SK-N-MC (cell line): ENCODE data around the gene HEG1.

ENCODE experiments used
- EZH2 ChIP-seq: fragments of 200-600 bp; sonication (generic); IDR thresholded peaks from one replicate; pipeline ENCODE4 v1.6.1; 2017; ENCODE audit warnings: antibody characterized with exemption
- FOXP2 ChIP-seq: optimal IDR thresholded peaks from 2 replicates; pipeline ENCODE3; 2011; ENCODE audit warnings: mild to moderate bottlenecking, moderate library complexity; ENCODE audit not compliant: insufficient read depth; ENCODE audit errors: extremely low read length, control extremely low read depth
- POLR2AphosphoS5 ChIP-seq: IDR thresholded peaks from 2 replicates; pipeline ENCODE4 v1.6.1; 2012; ENCODE audit warnings: mild to moderate bottlenecking, low read depth, low read length, borderline replicate concordance

DNA sequence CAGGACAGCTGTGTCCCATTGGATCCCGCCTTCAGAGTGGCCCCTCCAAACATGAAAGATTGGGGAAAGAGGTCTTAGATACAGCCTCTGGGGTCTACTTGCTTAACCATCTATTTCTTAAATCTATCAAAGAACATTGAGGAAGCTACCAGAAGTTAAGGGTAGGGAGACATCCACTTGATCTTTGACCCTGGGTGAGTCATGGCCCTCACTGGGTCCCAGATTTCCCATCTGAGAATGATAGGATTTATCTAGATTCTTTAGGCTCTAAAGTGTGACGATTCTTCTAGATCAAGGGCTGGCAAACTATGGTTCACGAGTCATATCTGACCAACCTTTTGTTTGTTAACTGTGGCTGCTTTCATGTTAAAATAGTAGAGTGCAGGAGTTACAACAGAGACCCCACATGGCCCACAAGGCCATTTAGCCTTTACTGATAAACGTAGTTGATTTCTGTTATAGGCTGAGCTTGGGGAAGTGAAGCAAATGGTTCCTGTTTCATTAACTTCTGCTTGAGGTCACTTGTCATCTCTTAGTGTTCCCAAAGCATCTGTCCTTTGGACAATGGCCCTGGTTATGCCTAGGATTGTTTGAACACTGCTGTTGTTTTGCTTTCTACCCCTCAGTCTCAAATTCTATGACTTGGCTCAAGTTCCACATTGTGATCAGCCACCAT is 129.2 kb downstream of the HEG1 start:
- TF ChIP-seq EZH2 (no peak), POLR2AphosphoS5 (no peak), FOXP2 (no peak)
